GM12872 (cell line): ENCODE data around the gene UFC1.
A peak's percentile ranks its signal among the peaks of the same experiment; 100 is the strongest.

Experiments
- CTCF ChIP-seq: IDR thresholded peaks from 3 replicates; pipeline ENCODE4 v1.5.1; 2011; ENCODE audit warnings: low read depth, mild to moderate bottlenecking, low read length, moderate library complexity; ENCODE audit not compliant: insufficient read depth

UFC1 gene

DNA sequence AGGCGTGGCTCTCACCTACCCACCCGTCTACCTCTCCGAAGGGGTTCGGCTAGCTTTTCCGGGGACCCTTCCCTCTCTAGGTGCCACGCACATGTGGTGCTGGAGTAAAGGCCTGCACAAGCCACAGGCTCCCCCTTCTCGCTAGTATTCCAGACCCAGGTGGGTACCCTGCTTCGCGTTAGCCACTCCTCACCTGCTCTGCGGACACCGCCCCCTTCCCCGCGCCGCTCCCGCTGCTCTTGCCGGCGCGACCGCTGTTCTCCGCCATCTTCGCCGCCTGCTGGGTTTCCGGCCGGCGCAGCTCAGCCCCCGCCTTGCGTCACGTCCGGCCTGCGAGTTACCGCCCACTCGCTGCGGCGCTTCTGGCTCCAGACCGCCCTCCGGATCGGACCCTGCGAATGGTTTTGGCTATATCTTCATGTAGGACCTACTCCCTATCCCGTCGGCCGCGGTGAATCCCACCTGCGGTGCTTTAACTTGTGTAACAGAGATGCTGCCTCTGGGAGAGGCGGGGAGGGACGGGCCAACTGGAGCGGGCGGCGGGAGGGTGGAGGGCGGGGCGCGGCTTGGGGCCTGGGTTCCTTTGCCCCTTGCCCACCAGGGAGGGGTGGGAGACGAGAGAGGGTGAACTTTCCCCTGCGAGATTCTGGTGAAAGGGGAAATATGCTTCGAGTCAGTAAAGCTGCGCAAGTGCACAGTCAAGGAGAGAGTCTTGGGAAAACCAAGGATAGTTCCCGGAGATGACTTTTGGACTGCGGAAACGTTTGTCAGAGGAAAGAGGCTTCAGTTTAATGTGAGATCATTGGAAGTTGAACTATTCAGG is 35.8 kb upstream of the UFC1 start, which contains the start of the genes NIT1 and PFDN2:
NIT1 (plus strand) TSS at position 347 of the 823 bp plus-strand sequence; CDS start at position 419, 72 bp downstream.
PFDN2 (minus strand) TSS at position 279 of the 823 bp plus-strand sequence; CDS start at position 268, 11 bp downstream.
- no peak for TF ChIP-seq CTCF

GRCh38 chr1:161119092-161119903 is 34.5 kb upstream of the UFC1 start:
- TF ChIP-seq CTCF: peak; percentile 53

- TF ChIP-seq CTCF: no peak
Measured at GRCh38 chr1:161121042-161121650, 32.6 kb upstream of the UFC1 start.

DNA sequence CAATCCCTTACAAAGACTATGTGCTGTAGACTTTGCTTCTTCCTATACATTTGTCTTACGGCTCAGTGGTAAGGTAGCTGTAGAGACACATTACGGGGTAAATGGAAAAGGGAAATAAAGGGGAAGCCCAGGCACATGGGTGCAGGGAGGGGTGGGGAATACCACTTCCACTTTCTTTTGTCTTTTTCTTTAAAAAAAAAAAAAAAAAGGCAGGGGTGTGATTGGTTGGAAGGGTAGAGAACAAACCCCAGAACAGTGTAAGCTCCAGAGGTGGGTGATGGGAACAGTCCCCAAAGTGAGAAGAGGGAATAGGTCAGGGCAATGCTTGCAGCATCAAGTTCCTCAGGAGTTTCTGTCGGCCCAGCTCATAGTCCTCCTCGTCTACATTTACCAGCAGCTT is 31.9 kb upstream of the UFC1 start:
- no peak for TF ChIP-seq CTCF

- no peak for TF ChIP-seq CTCF
Measured at GRCh38 chr1:161122967-161123366, 30.8 kb upstream of the UFC1 start.

DNA sequence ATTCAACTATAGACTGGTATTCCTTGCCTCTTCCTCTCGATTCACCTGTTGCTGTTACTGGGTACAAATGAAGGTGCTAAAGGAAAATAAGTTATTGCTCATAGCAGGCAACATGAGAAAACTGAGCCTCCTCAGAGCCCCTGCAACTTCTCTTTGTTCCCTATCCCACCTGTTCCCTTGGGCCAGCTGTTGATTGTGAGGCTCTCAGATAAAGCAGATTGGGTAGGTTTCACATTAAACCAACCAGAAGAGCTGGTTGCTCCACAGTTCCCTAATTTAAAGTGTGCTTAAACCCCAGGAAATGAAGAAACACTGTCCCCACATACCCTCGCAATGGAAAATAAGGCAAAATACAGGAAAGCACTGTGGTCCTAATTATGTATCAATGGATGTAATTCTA is 26.1 kb upstream of the UFC1 start:
- no peak for TF ChIP-seq CTCF

DNA sequence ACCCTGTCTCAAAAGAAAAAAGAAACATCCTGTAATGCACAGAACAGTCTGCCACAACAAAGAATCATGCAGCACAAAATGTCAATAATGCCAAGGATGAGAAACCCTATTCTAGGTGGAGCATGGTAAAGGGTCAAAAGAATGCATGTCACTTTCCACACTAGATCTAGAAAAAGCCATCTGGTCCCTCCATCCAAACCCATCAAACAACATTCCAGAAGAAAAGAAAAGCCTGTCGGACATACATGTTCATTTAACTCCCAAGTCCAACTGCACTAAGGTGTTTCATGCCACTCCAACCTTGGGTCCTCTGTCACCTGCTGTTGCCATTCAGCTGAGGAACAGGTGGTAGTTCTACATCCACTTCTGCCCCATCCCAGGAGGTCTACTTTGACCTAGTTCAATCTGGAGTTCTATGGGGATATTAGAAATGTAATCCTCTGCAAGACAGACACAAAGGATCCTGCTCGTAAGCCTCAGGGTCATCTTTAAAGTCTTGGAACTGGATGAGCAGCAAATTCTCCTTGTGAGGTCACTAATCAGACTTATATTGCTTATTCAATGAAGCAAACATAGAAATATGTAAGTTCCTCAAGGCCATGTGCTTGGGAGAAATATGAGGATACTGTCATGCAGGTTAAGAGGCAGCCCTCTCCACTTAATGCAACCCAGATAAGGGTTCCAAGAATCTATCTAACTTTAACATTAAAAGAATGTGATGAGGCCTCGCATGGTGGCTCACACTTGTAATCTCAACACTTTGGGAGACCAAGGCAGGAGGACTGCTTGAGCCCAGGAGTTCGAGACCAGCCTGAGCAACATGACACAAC is 25.0 kb upstream of the UFC1 start:
- TF ChIP-seq CTCF: no peak
